ENCODE data around the gene DCLK1. TPM values are rescaled to one million over a fixed set of nuclear protein-coding genes. Genes with fewer than 3 reads are reported as not detected.
A peak's percentile ranks its signal among the peaks of the same experiment; 100 is the strongest.

Gene DCLK1
- total and polyA plus RNA-seq, 10 donors, result 2.0 to 22.1 (median 11.7) TPM

- TF ChIP-seq CTCF (IDR thresholded peaks at IDR 0.05 in 8 of 11, conservative IDR thresholded peaks at IDR 0.05 in 3 of 11), result no peak
- no peak for TF ChIP-seq POLR2AphosphoS5 (IDR thresholded peaks at IDR 0.05)
- TF ChIP-seq POLR2A (IDR thresholded peaks at IDR 0.05), result no peak
- Histone ChIP-seq H3K4me1 (no peaks in the 10 kb centered on the region), H3K36me3 (no peaks in the 10 kb centered on the region), H3K27ac (no peak overlapping the region), H3K9me3 (peaks cover 0 to 18% (median 0%) of the 10 kb centered on the region in 8 donors), H3K4me3 (no peak overlapping the region), H3K27me3 (replicated peaks in 1 of 7) (no peaks in the 10 kb centered on the region)
- intact Hi-C loops (cut with DNase I; ENCODE audit: low total_unique reads), result no loop called here
- DNase-seq, result no peak
Observed at GRCh38 chr13:36142735-36143134, 11.6 kb upstream of the DCLK1 start.

- Histone ChIP-seq H3K27me3 (replicated peaks in 1 of 7) (peaks cover 0 to 15% (median 0%) of the 10 kb centered on the region in 7 donors), H3K4me3 (no peak overlapping the region), H3K4me1 (peaks cover 0 to 5% (median 0%) of the 10 kb centered on the region in 6 donors), H3K27ac (no peak overlapping the region), H3K9me3 (no peaks in the 10 kb centered on the region), H3K36me3 (no peaks in the 10 kb centered on the region)
- 72 to 86% (median 77%) methylated on average over 2 of the region's 2 CpGs for WGBS, 5 donors
- TF ChIP-seq POLR2A (IDR thresholded peaks at IDR 0.05) (no peak), CTCF (IDR thresholded peaks at IDR 0.05 in 8 of 11, conservative IDR thresholded peaks at IDR 0.05 in 3 of 11) (no peak), POLR2AphosphoS5 (IDR thresholded peaks at IDR 0.05) (no peak)
- intact Hi-C loops (cut with DNase I; ENCODE audit: low total_unique reads), result no loop called here
- no peak for DNase-seq
Observed at GRCh38 chr13:36135876-36136275, 4.7 kb upstream of the DCLK1 start.

GRCh38 chr13:36134632-36135031 is 3.5 kb upstream of the DCLK1 start:
- H3K36me3 ChIP-seq, result no peaks in the 10 kb centered on the region
- DNase-seq, result no peak
- intact Hi-C loops (cut with DNase I; ENCODE audit: low total_unique reads), result no loop called here
- TF ChIP-seq POLR2AphosphoS5 (IDR thresholded peaks at IDR 0.05), result no peak
- no peak for TF ChIP-seq POLR2A (IDR thresholded peaks at IDR 0.05)
- no peak for TF ChIP-seq CTCF (IDR thresholded peaks at IDR 0.05 in 8 of 11, conservative IDR thresholded peaks at IDR 0.05 in 3 of 11)
- peak overlapping the region in 1 of 8 donors; percentile 8 for H3K27ac ChIP-seq
- H3K4me3 ChIP-seq, result no peak overlapping the region
- peaks cover 0 to 12% (median 0%) of the 10 kb centered on the region in 6 donors for H3K4me1 ChIP-seq
- 34 to 44% (median 41%) methylated on average over 1 of the region's 1 CpG for WGBS, 5 donors
- no peaks in the 10 kb centered on the region for H3K9me3 ChIP-seq
- peaks cover 0 to 27% (median 0%) of the 10 kb centered on the region in 7 donors for H3K27me3 ChIP-seq (replicated peaks in 1 of 7)

- Histone ChIP-seq H3K36me3 (no peaks in the 10 kb centered on the region), H3K4me3 (no peak overlapping the region), H3K27ac (peak overlapping the region in 1 of 8 donors; percentile 8), H3K4me1 (peaks cover 0 to 12% (median 0%) of the 10 kb centered on the region in 6 donors), H3K9me3 (no peaks in the 10 kb centered on the region), H3K27me3 (replicated peaks in 1 of 7) (peaks cover 0 to 32% (median 0%) of the 10 kb centered on the region in 7 donors)
- no peak for DNase-seq
- TF ChIP-seq CTCF (IDR thresholded peaks at IDR 0.05 in 8 of 11, conservative IDR thresholded peaks at IDR 0.05 in 3 of 11), result peak in 1 of 11 experiments; percentile 8
- no peak for TF ChIP-seq POLR2A (IDR thresholded peaks at IDR 0.05)
- intact Hi-C loops (cut with DNase I; ENCODE audit: low total_unique reads), result no loop called here
- 54 to 78% (median 58%) methylated on average over 5 of the region's 5 CpGs for WGBS, 5 donors
Observed at GRCh38 chr13:36133950-36134626, 2.9 kb upstream of the DCLK1 start.

Measured in spleen (tissue), 11 donors.